IMR-90 (cell line): ENCODE results near the gene GJA10. TPM values are rescaled to one million over a fixed set of nuclear protein-coding genes. Genes with fewer than 3 reads are reported as not detected.
A peak's percentile ranks its signal among the peaks of the same experiment; 100 is the strongest.

Experiments
- ATAC-seq: fragments of 200-7000 bp; cut with Tn5 transposase; 2 replicates; pipeline ENCODE4 v1.9.1; 2020; ENCODE audit warnings: low read depth, mild to moderate bottlenecking, moderate library complexity
- BruUV-seq: library from RNA; stranded (reverse); fragments of 400-500 nt; replicated peaks from 2 replicates; lab custom pipeline; 2021; lab: Mats Ljungman, UMichigan
- CTCF ChIA-PET: fragments of 300-600 bp; formaldehyde crosslinking; extraction: SDS; loops from one replicate; lab custom pipeline; 2021; ENCODE audit warnings: antibody characterized with exemption; lab: Yijun Ruan, JAX
- POLR2A ChIA-PET: fragments of 300-600 bp; sonication (Branson Sonifier 250); formaldehyde crosslinking; loops from one replicate; lab custom pipeline; 2022; ENCODE audit warnings: antibody characterized with exemption; ENCODE audit not compliant: unreplicated experiment; lab: Charles Lee
- DNase-seq: peaks from one replicate; pipeline ENCODE4 v3.0.0; 2013
- H2AFZ ChIP-seq: replicated peaks from 2 replicates; pipeline ENCODE3; 2013; ENCODE audit warnings: low read length, mild to moderate bottlenecking; ENCODE audit not compliant: poor library complexity
- H2AK5ac ChIP-seq: 2 replicates; pipeline ENCODE4 v1.6.1; 2013; ENCODE audit warnings: low read depth, low read length, inconsistent platforms
- H2AK9ac ChIP-seq: replicated peaks from 2 replicates; pipeline ENCODE3; 2013; ENCODE audit warnings: mild to moderate bottlenecking, low read depth, low read length, moderate library complexity; ENCODE audit not compliant: poor library complexity
- H2BK120ac ChIP-seq: 2 replicates; pipeline ENCODE4 v1.6.1; 2013; ENCODE audit warnings: low read depth, low read length, inconsistent platforms
- H2BK15ac ChIP-seq: 3 replicates; pipeline ENCODE4 v1.6.1; 2013; ENCODE audit warnings: low read depth, low read length, inconsistent platforms
- H2BK20ac ChIP-seq: 2 replicates; pipeline ENCODE4 v1.6.1; 2013; ENCODE audit warnings: low read depth, mild to moderate bottlenecking, inconsistent platforms, low read length, moderate library complexity
- H2BK5ac ChIP-seq: 2 replicates; pipeline ENCODE4 v1.6.1; 2013; ENCODE audit warnings: mild to moderate bottlenecking, low read depth, low read length, inconsistent platforms; ENCODE audit not compliant: poor library complexity, severe bottlenecking
- H3K14ac ChIP-seq: replicated peaks from 2 replicates; pipeline ENCODE4 v1.6.1; 2013; ENCODE audit warnings: low read depth, low read length, inconsistent platforms
- H3K18ac ChIP-seq: 2 replicates; pipeline ENCODE4 v1.6.1; 2013; ENCODE audit warnings: low read depth, low read length, control low read depth
- H3K23ac ChIP-seq: 2 replicates; pipeline ENCODE4 v1.6.1; 2013; ENCODE audit warnings: low read depth, low read length, inconsistent platforms
- H3K27ac ChIP-seq: 2 replicates; pipeline ENCODE4 v1.5.1; 2013; ENCODE audit warnings: mild to moderate bottlenecking, control low read depth, low read length; ENCODE audit not compliant: insufficient read depth
- H3K27me3 ChIP-seq: 2 replicates; pipeline ENCODE4 v1.6.1; 2013; ENCODE audit warnings: low read length; ENCODE audit not compliant: control insufficient read depth, insufficient read depth
- H3K36me3 ChIP-seq: 2 replicates; pipeline ENCODE4 v1.6.1; 2013; ENCODE audit warnings: low read length, mixed read lengths; ENCODE audit not compliant: control insufficient read depth, insufficient read depth
- H3K4ac ChIP-seq: 2 replicates; pipeline ENCODE4 v1.6.1; 2013; ENCODE audit warnings: low read depth, low read length, inconsistent platforms
- H3K4me1 ChIP-seq: 2 replicates; pipeline ENCODE4 v1.6.1; 2013; ENCODE audit warnings: low read length, mixed read lengths; ENCODE audit not compliant: control insufficient read depth, insufficient read depth
- H3K4me2 ChIP-seq: 2 replicates; pipeline ENCODE4 v1.6.1; 2013; ENCODE audit warnings: low read depth, mild to moderate bottlenecking, control low read depth, low read length, moderate library complexity
- H3K4me3 ChIP-seq: 2 replicates; pipeline ENCODE4 v1.5.1; 2013; ENCODE audit warnings: low read depth, mild to moderate bottlenecking, control low read depth, low read length, moderate library complexity; ENCODE audit not compliant: insufficient read depth
- H3K56ac ChIP-seq: 2 replicates; pipeline ENCODE4 v1.6.1; 2013; ENCODE audit warnings: low read length, inconsistent platforms; ENCODE audit not compliant: insufficient read depth; ENCODE audit errors: extremely low read depth
- H3K79me1 ChIP-seq, 2 experiments: 2 replicates each; pipeline ENCODE4 v1.6.1; 2013; ENCODE audit warnings: low read length in 2 of 2, inconsistent platforms in 1 of 2, low read depth in 1 of 2
- H3K9ac ChIP-seq: 2 replicates; pipeline ENCODE4 v1.6.1; 2013; ENCODE audit warnings: low read depth, low read length, control low read depth
- H3K9me1 ChIP-seq: 2 replicates; pipeline ENCODE4 v1.6.1; 2013; ENCODE audit warnings: low read length, inconsistent platforms; ENCODE audit not compliant: insufficient read depth
- H3K9me3 ChIP-seq: 2 replicates; pipeline ENCODE4 v1.6.1; 2013; ENCODE audit warnings: low read length; ENCODE audit not compliant: control insufficient read depth, insufficient read depth
- H4K20me1 ChIP-seq: 2 replicates; pipeline ENCODE4 v1.6.1; 2013; ENCODE audit warnings: low read length, inconsistent platforms; ENCODE audit not compliant: insufficient read depth
- H4K5ac ChIP-seq: 2 replicates; pipeline ENCODE4 v1.6.1; 2013; ENCODE audit warnings: mild to moderate bottlenecking, low read depth, low read length, control low read depth
- H4K8ac ChIP-seq, 2 experiments: 2 replicates each; pipeline ENCODE4 v1.6.1; 2013; ENCODE audit warnings: low read depth in 2 of 2, low read length in 2 of 2, control low read depth in 1 of 2, inconsistent platforms in 1 of 2
- H4K91ac ChIP-seq: 2 replicates; pipeline ENCODE4 v1.6.1; 2013; ENCODE audit warnings: low read depth, low read length, inconsistent platforms; ENCODE audit not compliant: insufficient read depth
- BHLHE40 ChIP-seq: fragments of 150-350 bp; IDR thresholded peaks from 2 replicates; pipeline ENCODE4 v1.6.1; 2016; ENCODE audit warnings: mild to moderate bottlenecking, low read depth, low read length
- CEBPB ChIP-seq: IDR thresholded peaks from 2 replicates; pipeline ENCODE4 v1.6.1; 2012; ENCODE audit warnings: low read depth, low read length, improper control_type of control experiment
- CHD1 ChIP-seq: IDR thresholded peaks from 2 replicates; pipeline ENCODE4 v1.6.1; 2012; ENCODE audit warnings: low read depth, low read length, improper control_type of control experiment
- ELK1 ChIP-seq: fragments of 150-350 bp; IDR thresholded peaks from 2 replicates; pipeline ENCODE4 v1.6.1; 2016; ENCODE audit warnings: low read depth, mild to moderate bottlenecking, low read length, moderate library complexity, borderline replicate concordance
- FOS ChIP-seq: fragments of 150-350 bp; IDR thresholded peaks from 2 replicates; pipeline ENCODE4 v1.6.1; 2016; ENCODE audit warnings: low read depth, low read length
- MAFK ChIP-seq: IDR thresholded peaks from 2 replicates; pipeline ENCODE4 v1.6.1; 2012; ENCODE audit warnings: low read depth, low read length, improper control_type of control experiment
- MAZ ChIP-seq: IDR thresholded peaks from 2 replicates; pipeline ENCODE4 v1.6.1; 2012; ENCODE audit warnings: low read depth, mild to moderate bottlenecking, low read length, improper control_type of control experiment, moderate library complexity, borderline replicate concordance
- MXI1 ChIP-seq: IDR thresholded peaks from 2 replicates; pipeline ENCODE4 v1.6.1; 2012; ENCODE audit warnings: low read depth, mild to moderate bottlenecking, low read length, moderate library complexity, borderline replicate concordance
- POLR2A ChIP-seq: IDR thresholded peaks from 2 replicates; pipeline ENCODE4 v1.6.1; 2012; ENCODE audit warnings: mild to moderate bottlenecking, low read depth, low read length
- RAD21 ChIP-seq: IDR thresholded peaks from 2 replicates; pipeline ENCODE4 v1.6.1; 2012; ENCODE audit warnings: low read length, improper control_type of control experiment
- RCOR1 ChIP-seq: IDR thresholded peaks from 2 replicates; pipeline ENCODE4 v1.6.1; 2012; ENCODE audit warnings: mild to moderate bottlenecking, low read length, improper control_type of control experiment; ENCODE audit not compliant: insufficient replicate concordance
- RFX5 ChIP-seq: IDR thresholded peaks from 2 replicates; pipeline ENCODE4 v1.8.0; 2012; ENCODE audit warnings: low read depth, mild to moderate bottlenecking, low read length, moderate library complexity
- USF2 ChIP-seq: fragments of 150-350 bp; IDR thresholded peaks from 2 replicates; pipeline ENCODE4 v1.6.1; 2017; ENCODE audit warnings: mild to moderate bottlenecking, antibody characterized with exemption, low read length, low read depth
- WGBS, 2 experiments: methylation state at CpG; one replicate each; pipeline versions ENCODE4 v1.1.5 to v1.1.7; 2013; ENCODE audit warnings: missing lambda C conversion rate in 2 of 2; ENCODE audit not compliant: insufficient read length in 1 of 2; ENCODE audit errors: extremely low coverage in 2 of 2; 5-methylcytosine and 5-hydroxymethylcytosine counted together
- dilution Hi-C: fragments of 300-500 bp; cut with HindIII; formaldehyde crosslinking; loops from one replicate; pipeline ENCODE4 v1.14.3; 2018; ENCODE audit warnings: low sequenced_read_pairs; ENCODE audit not compliant: unreplicated experiment
- in situ Hi-C: fragments of 300-500 bp; cut with MboI; formaldehyde crosslinking; loops from 3 replicates; pipeline ENCODE4 v1.14.3; 2019; ENCODE audit warnings: low sequenced_read_pairs, inconsistent platforms, mixed read lengths
- intact Hi-C: fragments of 100-400 bp; cut with micrococcal nuclease; formaldehyde crosslinking; loops from 2 replicates; pipeline ENCODE4 v1.10.0; 2022
- polyA plus RNA-seq, 3 experiments: library from polyadenylated mRNA; depleted of rRNA; stranded (reverse); fragments of >200 nt; gene quantifications; 2 replicates each; pipeline ENCODE4 v1.2.3, GENCODE V29; 2012; ENCODE audit warnings: low replicate concordance in 1 of 3
- total RNA-seq: library from RNA; depleted of rRNA; stranded (reverse); fragments of >200 nt; gene quantifications from 2 replicates; pipeline ENCODE4 v1.2.3, GENCODE V29; 2012

The GJA10 gene
- total and polyA plus RNA-seq, 2 of the 4 experiments (the other 2 are of a cell fraction) = not detected

- Histone ChIP-seq H3K27ac (no peak overlapping the region), H4K8ac (no peak overlapping the region), H4K91ac (no peak overlapping the region), H2AK9ac (no peak overlapping the region), H2AFZ (no peak overlapping the region), H3K36me3 (peaks cover 24% of the 10 kb centered on the region), H3K4me1 (no peaks in the 10 kb centered on the region), H4K20me1 (no peaks in the 10 kb centered on the region), H3K9me1 (no peaks in the 10 kb centered on the region), H3K14ac (no peak overlapping the region), H3K4ac (no peak overlapping the region), H2BK5ac (no peak overlapping the region), H2BK15ac (no peak overlapping the region), H3K56ac (no peak overlapping the region), H3K9ac (no peak overlapping the region), H4K5ac (no peak overlapping the region), H3K4me2 (no peak overlapping the region), H3K4me3 (no peak overlapping the region), H3K23ac (no peak overlapping the region), H3K27me3 (no peaks in the 10 kb centered on the region), H3K79me1 (peaks cover 0 to 3% of the 10 kb centered on the region in 2 experiments; a peak in 1 of 4 replicates), H2BK20ac (no peak overlapping the region), H3K18ac (no peak overlapping the region), H2BK120ac (no peak overlapping the region), H3K9me3 (no peaks in the 10 kb centered on the region), H2AK5ac (no peak overlapping the region)
- TSS peak; percentile 53 for BruUV-seq
- no peak for TF ChIP-seq USF2
- TF ChIP-seq RCOR1 = no peak
- no peak for TF ChIP-seq POLR2A
- TF ChIP-seq MXI1 = no peak
- TF ChIP-seq ELK1 = no peak
- TF ChIP-seq MAFK = no peak
- TF ChIP-seq CEBPB = no peak
- no peak for TF ChIP-seq MAZ
- no peak for TF ChIP-seq RAD21
- no peak for TF ChIP-seq CHD1
- no peak for TF ChIP-seq BHLHE40
- no peak for TF ChIP-seq RFX5
- no peak for TF ChIP-seq FOS
- intact Hi-C loops (no loop called here), dilution Hi-C loops (no loop called here), in situ Hi-C loops (no loop called here)
- ATAC-seq = no peak
- no peak for DNase-seq
- WGBS, 2 experiments = no CpG with 5 or more reads among the region's 2 CpGs
- CTCF ChIA-PET = no interaction called here
- POLR2A ChIA-PET = no interaction called here
These were observed 31.6 kb upstream of the GJA10 start for GRCh38 chr6:89862698-89863097.
